Adrenal gland (tissue), 5 donors: ENCODE results near the gene IL1RN.

ENCODE experiments used
- CTCF ChIP-seq, 6 experiments: fragments of 450-650 bp in 4 of 6; fragments of 200-600 bp in 2 of 6; sonication (generic) in 1 of 6; IDR thresholded peaks; 1 replicate in 5 of 6; 2 replicates in 1 of 6; pipeline versions ENCODE4 v1.5.1 to v1.8.0; 2016 to 2021; ENCODE audit warnings: antibody characterized with exemption in 6 of 6, mild to moderate bottlenecking in 2 of 6, moderate library complexity in 1 of 6
- POLR2A ChIP-seq, 2 donors: fragments of 450-650 bp; IDR thresholded peaks; one replicate each; pipeline ENCODE4 v1.6.1; 2017; ENCODE audit warnings: antibody characterized with exemption in 2 of 2, mild to moderate bottlenecking in 2 of 2, moderate library complexity in 1 of 2
- donor health status: DM: no; HTN: no; CAD: no.

DNA sequence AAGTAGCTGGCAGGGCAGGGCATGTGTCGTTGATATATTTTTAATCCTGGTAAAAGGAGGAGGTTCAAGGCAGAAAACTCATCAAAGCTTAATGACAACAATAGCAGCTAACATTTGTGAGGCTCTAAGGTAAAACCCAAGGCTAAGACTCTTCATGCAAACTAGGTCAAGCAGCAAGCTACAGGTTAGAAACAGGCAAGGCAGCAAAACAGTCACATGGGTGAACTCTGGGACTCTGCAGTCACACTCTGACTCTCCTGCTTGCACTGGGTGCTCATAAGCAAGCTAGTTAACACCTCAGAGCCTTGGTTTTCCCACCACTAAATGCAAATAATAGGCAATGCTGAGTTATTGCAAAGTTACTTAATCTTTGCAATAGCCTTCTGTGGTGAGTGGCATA lies 7.9 kb downstream of the IL1RN start:
- TF ChIP-seq CTCF (IDR thresholded peaks at IDR 0.05) (no peak), POLR2A (IDR thresholded peaks at IDR 0.05) (no peak)
